ENCODE measurements around the gene PLCG1. TPM values are rescaled to one million over a fixed set of nuclear protein-coding genes. Genes with fewer than 3 reads are reported as not detected.

The PLCG1 gene
- total and polyA plus RNA-seq, 8 donors = 64.9 to 251 (median 202) TPM

GRCh38 chr20:41222296-41222695, 85.0 kb downstream of the PLCG1 start:
- no peaks in the 10 kb centered on the region for H3K27me3 ChIP-seq
- no peak overlapping the region for H3K4me3 ChIP-seq
- H3K9me3 ChIP-seq = no peaks in the 10 kb centered on the region
- peaks cover 0 to 11% of the 10 kb centered on the region in 2 donors for H3K4me1 ChIP-seq
- intact Hi-C loops (cut with DNase I) = loop anchor here in 1 of 2 donors (10.0 kb wide), 1 partner anchor 47 kb away; no protein-coding TSS in a partner anchor
- TF ChIP-seq CTCF (IDR thresholded peaks at IDR 0.05) = no peak
- H3K27ac ChIP-seq = peak overlapping the region in 1 of 2 donors; percentile 23
- H3K36me3 ChIP-seq = no peaks in the 10 kb centered on the region
- DNase-seq (peak in 1 of 4 donors; percentile 16), ATAC-seq (peak; percentile 15)

- intact Hi-C loops (cut with DNase I) = loop anchor here in 1 of 2 donors (10.0 kb wide), 1 partner anchor 48 kb away; no protein-coding TSS in a partner anchor
- ATAC-seq = peak; percentile 37
These were observed 85.4 kb downstream of the PLCG1 start for GRCh38 chr20:41222703-41223102.

GRCh38 chr20:41223112-41223511, 85.8 kb downstream of the PLCG1 start:
- peak overlapping the region in 1 of 2 donors; percentile 23 for H3K27ac ChIP-seq
- no peaks in the 10 kb centered on the region for H3K27me3 ChIP-seq
- DNase-seq (no peak), ATAC-seq (peak; percentile 20)
- no peaks in the 10 kb centered on the region for H3K36me3 ChIP-seq
- H3K4me3 ChIP-seq = no peak overlapping the region
- peaks cover 0 to 11% of the 10 kb centered on the region in 2 donors for H3K4me1 ChIP-seq
- no peak for TF ChIP-seq CTCF (IDR thresholded peaks at IDR 0.05)
- intact Hi-C loops (cut with DNase I) = loop anchor here in 1 of 2 donors (10.0 kb wide), 1 partner anchor 48 kb away; no protein-coding TSS in a partner anchor
- no peaks in the 10 kb centered on the region for H3K9me3 ChIP-seq

More at GRCh38 chr20:41222703-41223102, 85.4 kb downstream of the PLCG1 start:
- no peak for TF ChIP-seq CTCF (IDR thresholded peaks at IDR 0.05)
- H3K4me1 ChIP-seq = peaks cover 0 to 11% of the 10 kb centered on the region in 2 donors
- H3K4me3 ChIP-seq = no peak overlapping the region
- H3K27me3 ChIP-seq = no peaks in the 10 kb centered on the region
- H3K27ac ChIP-seq = peak overlapping the region in 1 of 2 donors; percentile 23
- H3K9me3 ChIP-seq = no peaks in the 10 kb centered on the region
- no peak for DNase-seq
- H3K36me3 ChIP-seq = no peaks in the 10 kb centered on the region

GRCh38 chr20:41224281-41224680, 86.9 kb downstream of the PLCG1 start:
- ATAC-seq = no peak
- DNase-seq = no peak
- no peak for TF ChIP-seq CTCF (IDR thresholded peaks at IDR 0.05)
- peaks cover 0 to 11% of the 10 kb centered on the region in 2 donors for H3K4me1 ChIP-seq
- no peaks in the 10 kb centered on the region for H3K27me3 ChIP-seq
- no peaks in the 10 kb centered on the region for H3K9me3 ChIP-seq
- H3K36me3 ChIP-seq = no peaks in the 10 kb centered on the region
- intact Hi-C loops (cut with DNase I) = loop anchor here in 1 of 2 donors (10.0 kb wide), 1 partner anchor 49 kb away; no protein-coding TSS in a partner anchor
- no peak overlapping the region for H3K27ac ChIP-seq
- H3K4me3 ChIP-seq = no peak overlapping the region

- no peak for TF ChIP-seq CTCF (IDR thresholded peaks at IDR 0.05)
- peaks cover 0 to 11% of the 10 kb centered on the region in 2 donors for H3K4me1 ChIP-seq
- H3K9me3 ChIP-seq = no peaks in the 10 kb centered on the region
- no peaks in the 10 kb centered on the region for H3K27me3 ChIP-seq
- H3K27ac ChIP-seq = no peak overlapping the region
- DNase-seq (no peak), ATAC-seq (no peak)
- H3K4me3 ChIP-seq = no peak overlapping the region
- H3K36me3 ChIP-seq = no peaks in the 10 kb centered on the region
- intact Hi-C loops (cut with DNase I) = loop anchor here in 1 of 2 donors (10.0 kb wide), 1 partner anchor 50 kb away; no protein-coding TSS in a partner anchor
These were observed 87.7 kb downstream of the PLCG1 start for GRCh38 chr20:41225091-41225490.
